ENCODE results near the gene SMYD3. TPM values are rescaled to one million over a fixed set of nuclear protein-coding genes. Genes with fewer than 3 reads are reported as not detected.

Gene SMYD3
- polyA plus RNA-seq, 2 of the 4 experiments (the other 2 are of a cell fraction) = 18.2 to 35.2 TPM

GRCh38 chr1:246099570-246099969 is 407.5 kb downstream of the SMYD3 start (continued):
- TF ChIP-seq ATOH8 (CRISPR knock-in tag; IDR thresholded peaks at IDR 0.05; ENCODE audit: low read depth) (no peak), ELK1 (IDR thresholded peaks at IDR 0.05; ENCODE audit: low read depth, low read length) (no peak), BCL3 (IDR thresholded peaks at IDR 0.05) (no peak), ZSCAN20 (CRISPR knock-in tag; IDR thresholded peaks at IDR 0.05) (no peak)

- FAIRE-seq (no peak), DNase-seq (ENCODE audit: low read depth in 1 of 2, low spot score in 1 of 2) (no peak), ATAC-seq (no peak)
- POLR2A ChIA-PET = no interaction called here
- no peaks in the 10 kb centered on the region for H3K4me1 ChIP-seq
- H3K4me3 ChIP-seq = no peak overlapping the region
- no peak overlapping the region for H3K27ac ChIP-seq
- H3K4me2 ChIP-seq = no peak overlapping the region
- CTCF ChIA-PET = interaction anchor here (0.6 to 1.6 kb wide), 2 partner anchors 11 to 354 kb away, joined by 3 to 4 read pairs; no protein-coding TSS in a partner anchor
- WGBS (ENCODE audit: missing lambda C conversion rate) = 84% methylated on average over 5 of the region's 5 CpGs
- TF ChIP-seq RCOR1 (IDR thresholded peaks at IDR 0.05; ENCODE audit: low read depth, low read length) = no peak
- TF ChIP-seq EP300 (IDR thresholded peaks at IDR 0.05) = no peak
- TF ChIP-seq BCL3 (IDR thresholded peaks at IDR 0.05) = no peak
- TF ChIP-seq NFE2L2 (conservative IDR thresholded peaks at IDR 0.05; ENCODE audit: low read length) = no peak
- TF ChIP-seq TP53 (CRISPR knock-in tag; IDR thresholded peaks at IDR 0.05) = no peak
- TF ChIP-seq RFX5 (IDR thresholded peaks at IDR 0.05) = no peak
- no peaks in the 10 kb centered on the region for H3K9me3 ChIP-seq
These were observed 410.7 kb downstream of the SMYD3 start for GRCh38 chr1:246096356-246096755.

GRCh38 chr1:246095443-246095842 is 411.6 kb downstream of the SMYD3 start:
- no peaks in the 10 kb centered on the region for H3K4me1 ChIP-seq
- no peak for ATAC-seq
- WGBS (ENCODE audit: missing lambda C conversion rate) = 96% methylated on average over 6 of the region's 6 CpGs
- DNase-seq (ENCODE audit: low read depth in 1 of 2, low spot score in 1 of 2) = no peak
- H3K9me3 ChIP-seq = no peaks in the 10 kb centered on the region
- no peak for FAIRE-seq
- no peak overlapping the region for H3K4me3 ChIP-seq
- ChIA-PET POLR2A (no interaction called here), CTCF (interaction anchor here (1.6 kb wide), 1 partner anchor 12 kb away, joined by 4 read pairs; no protein-coding TSS in a partner anchor)
- TF ChIP-seq HDAC2 (IDR thresholded peaks at IDR 0.05) (no peak), FOSL2 (IDR thresholded peaks at IDR 0.05) (no peak), FOSL2 (CRISPR knock-in tag; IDR thresholded peaks at IDR 0.05) (no peak), KDM5A (IDR thresholded peaks at IDR 0.05) (no peak), TP53 (CRISPR knock-in tag; IDR thresholded peaks at IDR 0.05) (no peak), PHF8 (IDR thresholded peaks at IDR 0.05; ENCODE audit: borderline replicate concordance, low read depth) (no peak), BHLHE40 (IDR thresholded peaks at IDR 0.05; ENCODE audit: low read depth, low read length) (no peak), CHD4 (IDR thresholded peaks at IDR 0.05; ENCODE audit: borderline replicate concordance) (no peak), RARB (CRISPR knock-in tag; IDR thresholded peaks at IDR 0.05) (no peak), HMGXB4 (CRISPR knock-in tag; IDR thresholded peaks at IDR 0.05; ENCODE audit: borderline replicate concordance) (no peak)
- H3K27ac ChIP-seq = no peak overlapping the region
- no peak overlapping the region for H3K4me2 ChIP-seq
